Measurements from ENCODE around the gene GABBR2.
"Not testable (repeated sequence)": the region's sequence is repeated elsewhere in the genome, so short reads cannot be mapped to it uniquely, and the experiment has no call there.

Gene GABBR2

DNA sequence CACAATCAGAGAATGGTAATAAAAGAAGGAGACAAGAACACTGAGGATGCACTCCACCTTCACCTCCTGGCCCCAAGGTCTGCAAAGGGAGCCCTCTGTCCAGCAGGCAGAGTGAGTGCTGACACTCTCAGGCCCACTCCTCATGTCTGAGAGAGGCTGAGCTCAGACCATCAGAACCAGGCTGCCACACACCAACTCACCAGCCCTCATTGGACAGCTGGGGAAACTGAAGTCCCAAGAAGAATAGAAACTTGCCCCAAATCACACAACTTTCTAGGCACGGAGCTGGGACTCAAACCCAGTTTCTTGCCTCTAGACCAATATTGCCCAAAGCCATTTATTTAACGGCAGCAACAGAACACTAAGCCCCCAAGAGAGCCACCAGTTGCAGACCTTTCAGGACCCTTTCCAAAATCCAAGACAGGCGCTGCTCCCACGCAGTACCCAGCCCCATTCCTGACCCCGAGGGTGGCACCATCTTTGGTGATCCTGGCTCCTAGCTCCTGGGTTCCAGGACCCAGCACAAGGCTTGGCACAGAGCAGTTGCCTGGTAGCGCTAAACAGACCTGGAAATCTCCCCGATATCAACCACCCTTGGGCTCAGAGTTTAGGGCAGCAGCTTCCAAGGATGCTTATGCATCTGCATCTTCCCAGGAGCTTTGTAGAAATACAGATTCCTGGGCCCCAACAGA lies 192.4 kb downstream of the GABBR2 start:
- TF ChIP-seq, protein P1, sequence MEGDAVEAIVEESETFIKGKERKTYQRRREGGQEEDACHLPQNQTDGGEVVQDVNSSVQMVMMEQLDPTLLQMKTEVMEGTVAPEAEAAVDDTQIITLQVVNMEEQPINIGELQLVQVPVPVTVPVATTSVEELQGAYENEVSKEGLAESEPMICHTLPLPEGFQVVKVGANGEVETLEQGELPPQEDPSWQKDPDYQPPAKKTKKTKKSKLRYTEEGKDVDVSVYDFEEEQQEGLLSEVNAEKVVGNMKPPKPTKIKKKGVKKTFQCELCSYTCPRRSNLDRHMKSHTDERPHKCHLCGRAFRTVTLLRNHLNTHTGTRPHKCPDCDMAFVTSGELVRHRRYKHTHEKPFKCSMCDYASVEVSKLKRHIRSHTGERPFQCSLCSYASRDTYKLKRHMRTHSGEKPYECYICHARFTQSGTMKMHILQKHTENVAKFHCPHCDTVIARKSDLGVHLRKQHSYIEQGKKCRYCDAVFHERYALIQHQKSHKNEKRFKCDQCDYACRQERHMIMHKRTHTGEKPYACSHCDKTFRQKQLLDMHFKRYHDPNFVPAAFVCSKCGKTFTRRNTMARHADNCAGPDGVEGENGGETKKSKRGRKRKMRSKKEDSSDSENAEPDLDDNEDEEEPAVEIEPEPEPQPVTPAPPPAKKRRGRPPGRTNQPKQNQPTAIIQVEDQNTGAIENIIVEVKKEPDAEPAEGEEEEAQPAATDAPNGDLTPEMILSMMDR (IDR thresholded peaks at IDR 0.05; ENCODE audit: low read depth, low read length, missing control alignments): no peak
- H3K4me3 ChIP-seq (ENCODE audit: low read depth, low read length): no peak overlapping the region

DNA sequence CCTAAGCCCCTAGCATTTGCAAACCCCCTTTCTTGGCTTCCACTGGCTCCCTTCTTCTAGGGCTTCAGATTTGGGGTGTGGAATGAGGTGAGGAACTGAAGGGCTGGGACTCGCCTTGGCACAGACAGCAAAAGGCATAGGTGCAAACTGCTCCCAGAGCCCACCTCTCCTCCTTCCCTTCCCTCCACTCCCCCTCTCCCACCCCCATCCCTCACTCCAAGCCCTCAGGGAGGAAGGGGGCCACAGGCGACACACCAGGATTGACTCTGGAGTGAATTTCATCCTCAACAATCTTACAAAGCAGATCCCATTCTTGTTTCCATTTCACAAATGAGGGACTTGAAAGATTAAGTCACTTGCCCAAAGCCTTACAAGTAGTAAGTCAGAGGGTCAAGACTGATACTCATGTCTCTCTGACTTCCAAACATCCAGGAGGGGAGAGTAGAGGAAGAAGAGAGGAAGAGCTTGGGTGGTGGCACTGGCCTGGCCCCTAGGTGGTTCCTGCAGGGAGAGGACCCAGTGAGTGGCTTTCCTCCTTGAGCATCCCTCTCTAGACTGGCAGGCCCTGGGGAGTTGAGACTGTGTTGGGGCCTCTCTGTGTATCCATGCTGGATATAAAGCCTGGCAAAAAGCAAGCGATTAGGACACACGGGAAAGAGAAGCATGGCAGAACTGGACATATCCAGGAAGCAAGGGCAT lies 193.1 kb downstream of the GABBR2 start:
- H3K4me3 ChIP-seq (ENCODE audit: low read depth, low read length): no peak overlapping the region
- DNase-seq (ENCODE audit: low read depth): no peak
- TF ChIP-seq, protein P1 (IDR thresholded peaks at IDR 0.05; ENCODE audit: low read depth, low read length, missing control alignments): no peak

More for the DNA sequence above, 192.4 kb downstream of the GABBR2 start:
- no peak for DNase-seq (ENCODE audit: low read depth)

DNA sequence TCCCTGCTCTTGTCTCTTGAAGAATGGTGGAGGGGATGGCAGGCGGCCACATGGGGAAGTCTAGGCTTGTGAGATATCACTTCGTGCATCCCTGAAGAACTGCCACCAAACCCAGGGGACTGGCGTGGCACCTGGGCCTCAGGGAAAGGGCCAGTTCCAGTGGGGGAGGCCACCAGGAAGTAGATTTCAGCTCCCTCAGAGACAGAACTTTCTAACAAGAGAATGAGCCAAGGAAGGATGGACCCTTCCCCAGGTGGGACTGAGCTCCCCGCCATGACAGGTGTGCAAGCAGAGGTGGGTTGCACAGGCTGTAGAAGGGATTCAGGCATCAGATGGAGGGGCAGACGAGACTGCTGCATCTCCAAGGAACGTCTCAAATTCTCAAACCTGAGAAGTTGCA lies 193.9 kb downstream of the GABBR2 start:
- no peak overlapping the region for H3K4me3 ChIP-seq (ENCODE audit: low read depth, low read length)
- DNase-seq (ENCODE audit: low read depth): no peak
- TF ChIP-seq, protein P1 (IDR thresholded peaks at IDR 0.05; ENCODE audit: low read depth, low read length, missing control alignments): no peak

DNA sequence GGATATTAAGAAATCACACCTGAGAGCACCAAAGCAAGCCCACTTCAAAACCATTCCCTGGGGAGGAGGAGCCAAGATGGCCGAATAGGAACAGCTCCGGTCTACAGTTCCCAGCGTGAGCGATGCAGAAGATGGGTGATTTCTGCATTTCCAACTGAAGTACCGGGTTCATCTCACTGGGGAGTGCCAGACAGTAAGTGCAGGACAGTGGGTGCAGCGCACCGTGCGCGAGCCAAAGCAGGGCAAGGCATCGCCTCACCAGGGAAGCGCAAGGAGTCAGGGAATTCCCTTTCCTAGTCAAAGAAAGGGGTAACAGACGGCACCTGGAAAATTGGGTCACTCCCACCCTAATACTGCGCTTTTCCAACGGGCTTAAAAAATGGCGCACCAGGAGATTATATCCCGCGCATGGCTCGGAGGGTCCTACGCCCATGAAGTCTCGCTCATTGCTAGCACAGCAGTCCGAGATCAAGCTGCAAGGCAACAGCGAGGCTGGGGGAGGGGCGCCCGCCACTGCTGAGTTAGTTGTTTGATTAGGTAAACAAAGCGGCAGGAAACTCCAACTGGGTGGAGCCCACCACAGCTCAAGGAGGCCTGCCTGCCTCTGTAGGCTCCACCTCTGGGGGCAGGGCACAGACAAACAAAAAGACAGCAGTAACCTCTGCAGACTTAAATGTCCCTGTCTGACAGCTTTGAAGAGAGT lies 200.4 kb downstream of the GABBR2 start:
- not testable (repeated sequence) for H3K4me3 ChIP-seq (ENCODE audit: low read depth, low read length); DNase-seq (ENCODE audit: low read depth)

DNA sequence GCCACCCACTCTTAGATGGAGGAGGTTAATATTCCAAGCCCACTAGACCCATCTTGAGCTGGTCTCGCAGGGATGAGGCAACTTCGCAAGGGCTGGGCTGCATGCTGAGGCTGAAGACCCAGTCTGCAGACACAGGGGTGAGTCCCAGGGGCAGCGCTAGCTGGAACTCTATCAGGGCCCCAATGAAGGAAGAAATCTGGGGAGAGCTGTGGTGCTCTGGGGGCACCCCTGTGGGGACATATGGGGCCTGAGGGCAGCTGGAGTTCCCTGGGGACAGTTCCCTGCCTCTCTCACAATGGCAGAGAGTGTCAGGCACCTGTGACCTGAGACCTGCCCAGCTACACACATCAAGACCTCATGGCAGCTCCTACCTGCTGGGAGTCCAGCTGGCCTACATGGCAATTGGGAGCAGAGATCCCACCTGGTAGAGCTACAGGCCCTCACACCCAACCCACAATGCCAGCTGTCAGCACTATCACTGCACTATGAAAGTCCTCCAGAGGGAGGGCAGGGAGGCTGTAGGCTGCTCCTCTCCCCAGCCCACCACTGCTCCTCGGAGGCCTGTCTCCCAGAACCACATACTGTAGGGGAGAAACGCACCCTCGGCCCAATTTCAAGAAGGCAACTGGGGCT lies 202.2 kb downstream of the GABBR2 start:
- no peak overlapping the region for H3K4me3 ChIP-seq (ENCODE audit: low read depth, low read length)
- TF ChIP-seq, protein P1 (IDR thresholded peaks at IDR 0.05; ENCODE audit: low read depth, low read length, missing control alignments): no peak
- no peak for DNase-seq (ENCODE audit: low read depth)

DNA sequence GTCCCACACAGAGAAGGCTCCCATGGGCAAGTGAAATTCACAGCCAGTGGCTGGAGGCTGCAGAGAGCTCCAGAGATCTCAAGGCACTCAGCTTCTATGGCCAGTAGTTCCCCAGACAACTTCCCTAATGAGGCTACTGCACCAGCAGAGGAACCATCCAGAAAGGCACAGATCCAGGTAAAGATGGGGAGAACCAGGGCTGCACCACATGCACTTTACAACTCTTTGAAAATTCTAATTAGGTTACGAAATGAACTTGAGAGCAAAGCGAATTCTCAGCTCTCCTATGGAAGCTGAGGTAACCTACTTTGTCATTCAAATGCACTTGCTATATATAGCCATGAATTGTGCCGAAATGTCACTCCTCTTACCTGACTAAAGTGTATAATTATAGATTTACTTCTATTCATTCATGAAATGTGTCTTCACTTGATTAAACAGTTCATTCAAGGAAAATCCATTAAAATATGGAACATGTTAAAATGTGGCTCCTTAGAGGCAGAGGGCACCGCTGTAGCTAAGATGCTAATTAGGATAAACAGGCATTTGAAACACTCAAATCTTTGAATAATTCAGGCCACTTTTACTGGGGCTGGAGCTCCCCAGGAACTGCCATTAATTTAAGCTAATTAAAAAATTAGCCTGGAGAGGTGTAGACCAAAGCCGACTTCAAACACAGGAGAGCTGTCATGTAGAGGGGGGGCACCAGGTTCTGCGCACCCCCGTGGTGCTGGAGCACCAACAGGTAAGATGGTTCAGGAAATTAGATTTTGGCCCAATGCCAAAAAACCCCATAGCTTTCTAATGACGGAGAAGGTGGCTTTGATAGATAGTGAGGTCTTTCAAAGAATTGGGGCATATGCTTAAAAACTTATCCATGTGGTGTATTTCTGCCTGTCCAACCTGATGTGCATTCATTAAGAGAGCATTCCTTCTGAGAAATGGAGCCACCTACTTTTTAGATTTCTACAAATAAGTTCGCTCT lies 204.1 kb downstream of the GABBR2 start:
- no peak overlapping the region for H3K4me3 ChIP-seq (ENCODE audit: low read depth, low read length)
- TF ChIP-seq, protein P1 (IDR thresholded peaks at IDR 0.05; ENCODE audit: low read depth, low read length, missing control alignments): no peak
- DNase-seq (ENCODE audit: low read depth): no peak
